RWPE1 (cell line): Measurements from ENCODE around the gene ZEB2.
A peak's percentile ranks its signal among the peaks of the same experiment; 100 is the strongest.

Source experiments
- CTCF ChIA-PET: fragments of 350-600 bp; sonication (Branson Sonifier 250); formaldehyde crosslinking; extraction: SDS; loops from one replicate; lab custom pipeline; 2021; lab: Yijun Ruan, JAX
- POLR2A ChIA-PET: fragments of 400-600 bp; formaldehyde crosslinking; extraction: SDS; loops from one replicate; lab custom pipeline; 2020; ENCODE audit warnings: antibody characterized with exemption; ENCODE audit not compliant: low non-redundant PET; lab: Yijun Ruan, JAX
- DNase-seq: peaks from one replicate; pipeline ENCODE4 v3.0.0; 2012; ENCODE audit warnings: low spot score
- H3K27ac ChIP-seq: fragments of 450-650 bp; 2 replicates; pipeline ENCODE4 v1.5.1; 2017
- TF ChIP-seq, protein P1 (sequence below): fragments of 450-650 bp; conservative IDR thresholded peaks from 2 replicates; pipeline ENCODE4 v1.5.1; 2017; ENCODE audit warnings: low read depth, mild to moderate bottlenecking

The ZEB2 gene

DNA sequence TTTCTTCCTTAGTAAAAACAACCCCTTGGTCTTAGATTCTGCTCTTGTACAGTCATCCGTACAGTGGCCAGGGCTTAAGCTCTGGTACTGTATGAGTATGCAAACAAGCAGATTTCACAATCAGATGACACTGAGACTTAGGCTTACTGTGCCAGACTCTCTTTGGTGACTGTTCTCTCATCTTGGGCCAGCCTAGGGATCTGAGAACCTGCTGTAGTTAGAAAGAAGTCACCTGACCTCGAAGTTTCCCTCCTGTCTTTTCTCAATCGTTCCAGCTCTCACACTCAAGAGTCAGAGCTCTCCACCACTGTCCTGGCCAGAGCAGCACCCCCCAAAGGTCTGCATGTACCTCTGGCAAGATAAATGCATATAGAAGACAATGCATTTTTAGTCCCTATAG, 63.2 kb downstream of the ZEB2 start:
- TF ChIP-seq, protein P1, sequence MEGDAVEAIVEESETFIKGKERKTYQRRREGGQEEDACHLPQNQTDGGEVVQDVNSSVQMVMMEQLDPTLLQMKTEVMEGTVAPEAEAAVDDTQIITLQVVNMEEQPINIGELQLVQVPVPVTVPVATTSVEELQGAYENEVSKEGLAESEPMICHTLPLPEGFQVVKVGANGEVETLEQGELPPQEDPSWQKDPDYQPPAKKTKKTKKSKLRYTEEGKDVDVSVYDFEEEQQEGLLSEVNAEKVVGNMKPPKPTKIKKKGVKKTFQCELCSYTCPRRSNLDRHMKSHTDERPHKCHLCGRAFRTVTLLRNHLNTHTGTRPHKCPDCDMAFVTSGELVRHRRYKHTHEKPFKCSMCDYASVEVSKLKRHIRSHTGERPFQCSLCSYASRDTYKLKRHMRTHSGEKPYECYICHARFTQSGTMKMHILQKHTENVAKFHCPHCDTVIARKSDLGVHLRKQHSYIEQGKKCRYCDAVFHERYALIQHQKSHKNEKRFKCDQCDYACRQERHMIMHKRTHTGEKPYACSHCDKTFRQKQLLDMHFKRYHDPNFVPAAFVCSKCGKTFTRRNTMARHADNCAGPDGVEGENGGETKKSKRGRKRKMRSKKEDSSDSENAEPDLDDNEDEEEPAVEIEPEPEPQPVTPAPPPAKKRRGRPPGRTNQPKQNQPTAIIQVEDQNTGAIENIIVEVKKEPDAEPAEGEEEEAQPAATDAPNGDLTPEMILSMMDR, result no peak
- ChIA-PET POLR2A (no interaction called here), CTCF (no interaction called here)
- no peak overlapping the region for H3K27ac ChIP-seq
- DNase-seq, result peak; percentile 3

DNA sequence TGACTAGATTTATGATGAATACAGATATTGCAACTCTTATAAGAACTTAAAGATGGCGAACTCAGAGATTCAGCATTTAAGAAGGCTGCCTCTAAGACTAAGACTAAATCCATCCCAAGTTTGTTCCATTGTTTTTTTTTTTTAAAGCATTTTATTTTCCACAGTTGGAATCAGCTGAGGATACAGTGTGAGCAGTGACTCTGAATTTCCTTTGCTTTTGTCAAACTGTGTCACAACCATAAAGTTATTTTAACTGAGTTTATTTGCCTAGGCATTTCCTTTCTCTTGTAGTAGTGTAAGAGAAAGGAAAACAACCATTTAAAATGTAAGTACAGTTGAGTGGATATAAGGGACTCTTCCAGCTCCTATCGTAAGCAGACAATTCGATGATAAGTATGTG, 63.9 kb downstream of the ZEB2 start:
- POLR2A ChIA-PET, result no interaction called here
- TF ChIP-seq, protein P1, result no peak
- H3K27ac ChIP-seq, result no peak overlapping the region
- no peak for DNase-seq
- CTCF ChIA-PET, result no interaction called here

DNA sequence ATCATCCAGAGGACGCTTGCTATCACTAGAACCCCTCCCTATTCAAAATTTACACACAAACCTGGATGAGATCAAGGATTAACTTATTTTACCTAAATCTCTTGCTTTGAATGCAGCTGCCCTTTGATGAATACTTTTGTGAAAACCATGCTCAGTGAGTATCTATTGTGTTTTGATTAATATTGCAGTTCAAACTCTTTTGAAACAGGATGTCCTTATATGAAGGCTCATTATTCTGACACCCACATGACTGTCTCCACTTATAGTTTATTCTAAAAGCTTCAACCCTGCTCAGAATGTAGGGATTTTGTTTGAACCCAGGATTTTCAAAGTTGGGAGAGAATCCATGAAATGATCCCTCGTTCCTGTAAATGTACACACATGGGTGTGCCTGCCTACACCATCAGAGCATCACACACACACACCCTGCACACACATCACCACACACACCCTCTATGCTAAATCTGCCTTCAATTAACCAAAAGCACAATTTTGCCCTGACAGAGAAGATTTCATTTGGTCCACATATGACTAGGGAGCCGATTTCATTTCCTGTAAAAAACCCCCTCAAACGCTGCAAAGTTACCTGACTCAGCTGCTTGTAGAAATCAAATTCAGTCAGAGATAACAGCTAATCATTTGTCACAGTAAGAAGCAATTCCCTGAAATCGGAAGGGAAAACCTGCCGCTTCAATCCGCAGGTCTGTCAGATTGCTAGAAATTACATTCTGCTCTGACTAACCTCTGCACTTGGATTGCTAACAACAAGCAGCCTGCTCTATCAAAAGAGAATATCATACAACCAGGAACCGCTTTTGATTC, 65.2 kb downstream of the ZEB2 start:
- DNase-seq, result no peak
- POLR2A ChIA-PET, result no interaction called here
- TF ChIP-seq, protein P1, result no peak
- H3K27ac ChIP-seq, result no peak overlapping the region
- CTCF ChIA-PET, result no interaction called here

DNA sequence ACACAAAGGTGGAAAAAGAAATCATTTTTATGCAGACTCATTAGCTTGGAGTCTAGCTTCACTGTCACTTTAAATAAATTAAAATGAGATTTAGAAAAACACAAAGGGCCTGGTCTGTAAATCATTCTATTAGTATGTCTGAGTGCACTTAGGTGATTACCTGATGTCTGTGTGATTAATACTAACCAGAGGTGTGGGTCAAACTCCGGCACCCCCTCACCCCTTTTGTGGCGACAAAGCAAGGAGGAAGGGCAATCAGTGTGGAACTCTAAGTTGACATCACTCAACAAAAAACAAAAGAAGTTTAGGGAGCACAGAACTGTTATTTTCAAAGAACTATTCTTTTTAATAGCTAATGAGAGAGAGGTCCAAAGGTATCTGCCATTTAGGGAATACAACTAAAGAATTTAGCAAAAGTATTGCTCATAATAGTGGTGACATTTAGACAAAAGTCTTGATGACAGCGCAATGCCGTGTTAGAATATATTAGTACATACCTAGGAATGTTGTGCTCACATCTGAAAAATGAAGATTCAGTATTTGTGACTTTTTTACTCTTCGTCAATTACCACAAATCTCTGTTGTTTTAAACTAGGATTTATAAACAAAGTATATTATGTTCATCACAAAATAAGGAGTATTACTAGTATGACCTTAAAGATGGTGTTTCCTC, 66.3 kb downstream of the ZEB2 start:
- DNase-seq, result no peak
- POLR2A ChIA-PET, result no interaction called here
- TF ChIP-seq, protein P1, result no peak
- no peak overlapping the region for H3K27ac ChIP-seq
- CTCF ChIA-PET, result no interaction called here

DNA sequence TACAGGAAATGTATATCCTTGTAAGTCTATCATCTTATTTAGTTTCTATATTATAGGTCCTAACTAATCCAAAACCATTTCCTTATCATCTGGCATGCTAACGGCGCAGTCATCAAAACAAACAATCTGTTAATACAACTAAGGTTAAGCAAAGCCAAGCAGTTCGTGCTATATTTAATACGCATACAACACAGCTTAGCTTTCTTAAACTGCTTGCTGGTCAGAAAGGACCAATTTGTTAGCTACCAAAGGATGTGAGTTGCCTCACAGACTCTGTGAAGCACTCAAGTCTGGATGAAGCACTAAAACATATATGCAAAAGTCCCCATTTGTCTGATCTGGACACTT, 67.0 kb downstream of the ZEB2 start:
- no peak for DNase-seq
- no peak overlapping the region for H3K27ac ChIP-seq
- ChIA-PET CTCF (no interaction called here), POLR2A (no interaction called here)
- TF ChIP-seq, protein P1, result no peak

DNA sequence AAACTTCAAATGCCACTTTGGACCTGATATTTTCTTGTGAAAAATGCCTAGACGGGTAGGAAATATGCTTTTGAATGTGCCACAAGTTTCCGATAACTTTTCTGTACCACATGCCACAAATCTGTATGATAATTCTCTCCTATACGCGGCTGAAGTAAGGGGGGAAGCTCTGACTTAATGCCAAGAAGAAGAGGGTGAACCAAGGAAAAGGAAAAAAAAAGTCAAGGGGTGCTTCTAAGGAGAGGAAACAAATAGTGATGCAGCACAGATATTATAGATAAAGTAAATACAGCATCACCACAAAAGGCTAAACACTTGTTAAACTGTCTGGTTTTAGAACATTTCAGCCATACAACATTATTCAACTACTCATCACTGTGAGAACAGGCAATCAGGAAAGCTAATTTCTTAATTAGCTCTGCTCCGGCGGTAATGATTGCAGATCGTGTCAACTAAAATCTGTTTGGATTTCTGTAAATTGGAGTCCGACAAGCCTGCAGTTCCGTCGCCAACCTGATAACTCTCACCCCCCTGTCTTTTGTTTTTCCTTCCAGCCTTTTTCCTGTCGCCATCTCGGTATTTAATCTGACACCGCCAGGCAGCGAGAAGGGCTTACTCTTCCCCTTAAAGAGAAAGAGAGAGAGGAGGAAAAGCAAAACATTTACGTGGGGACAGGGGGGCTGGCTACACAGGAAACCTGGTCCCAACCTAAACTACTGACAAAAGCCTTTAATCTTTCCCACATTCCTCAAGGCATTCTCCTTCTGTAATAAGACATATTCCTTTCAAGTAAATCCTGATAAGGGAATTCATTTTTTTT, 67.5 kb downstream of the ZEB2 start:
- DNase-seq, result no peak
- TF ChIP-seq, protein P1, result no peak
- ChIA-PET POLR2A (no interaction called here), CTCF (no interaction called here)
- no peak overlapping the region for H3K27ac ChIP-seq
